Smooth muscle cell of the brain vasculature (primary cell): Measurements from ENCODE around the gene TRPM3.

Source experiments
- DNase-seq: peaks from one replicate; pipeline ENCODE4 v3.0.0-alpha.2; 2012; ENCODE audit warnings: low read depth, low spot score

The TRPM3 gene

GRCh38 chr9:70829591-70830265 is 291.7 kb downstream of the TRPM3 start:
- no peak for DNase-seq

DNA sequence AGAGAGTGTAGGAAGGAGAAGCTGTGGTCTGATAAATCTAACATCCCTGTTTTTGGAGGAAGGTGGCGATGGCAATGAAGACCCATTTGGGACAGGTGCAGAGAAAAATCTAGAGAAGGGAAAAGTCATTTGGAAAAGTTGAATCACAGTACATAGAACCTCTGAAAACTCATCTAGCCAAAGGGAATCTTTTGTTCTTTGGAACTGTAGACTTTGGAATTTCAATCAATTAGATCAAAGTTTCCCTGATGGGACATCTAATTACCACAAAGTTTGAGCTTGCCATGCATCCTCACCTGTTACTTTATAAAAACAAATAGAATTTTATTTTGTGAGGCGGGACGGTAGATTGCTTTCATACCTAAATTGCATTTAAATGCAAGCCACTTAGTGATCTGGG is 294.9 kb downstream of the TRPM3 start:
- no peak for DNase-seq

GRCh38 chr9:70823284-70823683 is 298.1 kb downstream of the TRPM3 start:
- no peak for DNase-seq

DNA sequence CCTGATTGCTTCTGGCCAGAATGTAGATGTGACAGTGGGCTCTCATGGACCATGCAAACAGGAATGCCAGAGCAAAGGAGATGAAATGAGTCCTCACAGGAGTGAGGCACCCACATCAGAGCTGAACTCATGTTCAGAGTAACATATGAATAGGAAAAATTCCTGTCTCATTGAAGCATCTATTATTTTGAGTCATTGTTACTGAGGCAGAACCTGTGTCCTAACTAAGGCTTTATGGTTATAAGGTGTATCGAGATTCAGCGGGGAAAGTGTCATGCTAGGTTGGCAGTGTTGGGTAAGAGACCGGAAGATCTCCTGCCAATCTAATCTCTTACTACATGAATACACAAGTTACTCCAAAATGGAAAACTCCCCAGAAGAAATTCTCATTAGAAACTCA is 304.1 kb downstream of the TRPM3 start:
- no peak for DNase-seq

DNA sequence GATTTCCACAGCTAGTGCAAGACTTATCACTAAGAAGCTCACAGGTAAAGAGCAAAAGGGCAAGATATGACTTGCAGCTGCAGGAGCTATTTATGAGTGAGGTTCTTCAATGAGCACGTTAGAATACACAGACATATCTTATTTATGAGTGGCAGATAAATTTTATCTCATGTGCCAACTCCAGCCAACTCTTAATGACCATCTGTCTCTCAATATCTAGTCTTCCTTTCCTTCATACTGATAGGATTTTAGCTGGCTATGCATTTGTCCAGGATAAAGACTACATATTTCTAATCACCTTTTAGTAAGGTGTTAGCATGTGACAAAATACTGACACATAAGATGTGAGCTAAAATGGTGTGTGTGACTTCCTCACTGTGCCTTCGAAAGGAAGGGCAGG is 304.5 kb downstream of the TRPM3 start:
- DNase-seq = no peak

DNA sequence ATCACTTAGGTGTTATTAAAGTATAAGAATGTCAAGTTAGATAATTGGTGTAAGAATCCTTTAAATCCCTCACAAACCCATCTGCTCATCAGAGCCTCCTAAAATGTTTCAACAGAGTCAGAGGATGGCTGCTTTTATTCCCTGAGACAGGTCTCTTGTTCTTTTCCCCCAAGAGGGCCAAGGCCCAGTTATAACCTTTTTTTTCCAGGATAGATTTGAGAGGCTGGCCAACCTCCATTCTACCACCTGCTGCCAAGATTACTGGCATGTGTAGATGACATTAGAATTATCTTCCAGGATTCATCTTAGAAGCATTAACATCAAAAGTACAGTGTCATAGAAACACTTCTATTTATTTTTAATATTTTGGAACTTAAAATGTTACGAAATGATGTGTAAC is 305.1 kb downstream of the TRPM3 start:
- DNase-seq = no peak

GRCh38 chr9:70814597-70814996 is 306.8 kb downstream of the TRPM3 start:
- DNase-seq = no peak

- no peak for DNase-seq
These were observed 308.3 kb downstream of the TRPM3 start for GRCh38 chr9:70813141-70813540.

- DNase-seq = no peak
These were observed 309.8 kb downstream of the TRPM3 start for GRCh38 chr9:70811638-70812037.

GRCh38 chr9:70806875-70807274 is 314.5 kb downstream of the TRPM3 start:
- no peak for DNase-seq

GRCh38 chr9:70805949-70806348 is 315.5 kb downstream of the TRPM3 start:
- DNase-seq = no peak

- DNase-seq = no peak
These were observed 318.5 kb downstream of the TRPM3 start for GRCh38 chr9:70802758-70803436.

- no peak for DNase-seq
These were observed 319.2 kb downstream of the TRPM3 start for GRCh38 chr9:70802206-70802605.

DNA sequence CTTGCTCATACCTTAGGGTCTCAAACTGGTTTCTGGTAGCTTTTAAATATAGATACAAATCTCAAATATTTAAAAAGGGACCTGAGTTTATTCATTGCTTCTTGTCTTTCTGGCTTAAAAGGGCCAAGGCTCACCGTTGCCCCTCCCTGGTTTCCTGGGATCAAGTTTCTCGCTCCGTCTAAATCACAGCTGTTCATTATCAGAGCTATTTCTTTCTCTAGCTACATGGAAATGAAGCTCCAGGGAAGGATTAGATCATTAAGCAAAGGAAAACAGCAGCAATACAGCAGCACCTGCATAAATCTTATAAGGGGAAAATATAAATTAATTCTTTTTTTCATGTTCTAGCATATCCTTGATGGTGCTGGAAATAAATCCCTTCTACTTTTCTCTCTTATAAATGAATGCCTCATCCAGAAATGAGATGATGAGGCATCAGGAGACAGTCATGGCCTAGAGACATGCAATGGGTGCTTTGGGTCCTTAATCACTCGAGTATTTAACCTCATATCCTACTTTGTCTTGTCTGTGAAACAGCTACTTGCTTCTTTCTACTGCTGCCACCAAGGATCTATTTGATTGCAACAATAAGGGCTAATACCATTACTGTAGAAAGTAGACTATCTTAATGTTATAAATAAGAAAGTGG is 320.1 kb downstream of the TRPM3 start:
- no peak for DNase-seq

- DNase-seq = no peak
These were observed 323.4 kb downstream of the TRPM3 start for GRCh38 chr9:70798018-70798417.

GRCh38 chr9:70795841-70796240 is 325.6 kb downstream of the TRPM3 start:
- no peak for DNase-seq

GRCh38 chr9:70792796-70793195 is 328.6 kb downstream of the TRPM3 start:
- no peak for DNase-seq

DNA sequence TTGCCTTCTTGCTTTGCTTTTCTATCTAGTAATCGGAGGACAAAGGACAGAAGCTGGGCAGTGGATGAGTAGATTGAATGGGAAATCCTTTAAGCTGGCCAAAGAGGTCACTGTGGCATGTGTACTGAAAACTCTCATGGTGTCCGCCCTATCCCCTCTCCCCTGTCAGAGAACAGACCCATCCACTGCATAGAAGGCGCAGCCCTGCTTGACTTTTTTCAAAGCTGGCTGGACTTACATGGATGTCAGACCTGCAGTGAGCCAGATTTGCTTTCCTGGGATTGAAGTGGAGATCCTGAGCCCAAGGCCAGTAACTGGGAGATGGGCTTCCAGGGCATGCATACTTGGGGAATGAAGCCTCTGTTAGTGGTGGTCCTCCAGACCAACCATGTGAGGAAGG is 329.5 kb downstream of the TRPM3 start:
- no peak for DNase-seq

- no peak for DNase-seq
These were observed 332.3 kb downstream of the TRPM3 start for GRCh38 chr9:70789086-70789485.

DNA sequence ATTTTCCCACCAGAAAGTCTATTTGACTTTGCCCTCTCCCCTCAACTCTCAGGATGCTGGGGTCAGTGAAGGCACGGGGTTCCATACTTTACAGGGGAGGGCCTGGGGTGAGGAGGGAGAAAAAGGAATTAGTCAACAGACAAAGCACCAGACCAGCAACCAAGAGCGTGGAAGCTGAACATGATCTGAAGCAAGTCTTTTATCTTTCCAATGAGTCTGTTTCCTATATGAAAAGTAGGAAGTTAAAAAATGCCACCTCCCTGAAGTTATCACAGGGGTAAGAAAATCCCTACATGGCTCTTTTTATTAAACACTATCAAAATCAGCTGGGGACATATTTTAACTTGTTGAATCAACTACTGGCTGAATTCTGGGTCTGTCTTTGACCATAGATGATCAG is 337.0 kb downstream of the TRPM3 start:
- no peak for DNase-seq

DNA sequence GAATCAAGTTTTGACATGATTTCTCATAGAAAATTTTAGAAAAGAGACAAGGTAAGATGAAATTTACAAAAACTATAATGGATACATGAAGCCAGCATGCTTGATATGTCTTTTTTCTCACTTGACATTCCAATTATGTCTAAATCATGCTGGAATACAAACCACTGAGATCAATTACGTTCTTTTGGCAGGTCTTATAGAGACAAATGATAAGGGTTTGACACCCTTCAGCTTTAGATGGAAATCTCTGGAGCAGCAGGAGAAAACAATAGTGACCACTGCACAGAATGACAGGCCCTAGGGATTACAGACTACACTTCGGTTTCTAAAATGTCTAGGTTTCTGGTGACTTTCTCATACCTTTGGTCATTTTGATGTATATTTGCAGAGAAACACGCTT is 342.9 kb downstream of the TRPM3 start:
- no peak for DNase-seq

DNA sequence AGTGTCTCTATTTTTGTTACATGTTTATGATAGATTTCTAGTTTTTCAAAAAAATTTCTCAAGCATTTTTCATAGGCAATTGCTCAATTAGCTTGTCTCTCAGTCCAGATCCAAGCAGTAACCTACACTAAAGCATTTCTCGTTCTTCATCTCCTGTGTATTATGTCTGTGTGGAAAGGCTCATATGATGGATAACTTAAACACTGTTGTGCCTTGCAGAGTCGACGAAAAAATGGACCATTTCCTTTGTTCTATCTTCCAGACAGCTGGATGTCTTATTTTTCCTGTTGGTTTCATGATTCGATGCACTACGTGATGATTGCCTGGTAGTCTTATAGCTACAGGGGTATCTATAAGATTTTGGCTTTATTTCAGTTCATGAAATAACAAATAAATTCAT is 347.8 kb downstream of the TRPM3 start:
- DNase-seq = no peak

DNA sequence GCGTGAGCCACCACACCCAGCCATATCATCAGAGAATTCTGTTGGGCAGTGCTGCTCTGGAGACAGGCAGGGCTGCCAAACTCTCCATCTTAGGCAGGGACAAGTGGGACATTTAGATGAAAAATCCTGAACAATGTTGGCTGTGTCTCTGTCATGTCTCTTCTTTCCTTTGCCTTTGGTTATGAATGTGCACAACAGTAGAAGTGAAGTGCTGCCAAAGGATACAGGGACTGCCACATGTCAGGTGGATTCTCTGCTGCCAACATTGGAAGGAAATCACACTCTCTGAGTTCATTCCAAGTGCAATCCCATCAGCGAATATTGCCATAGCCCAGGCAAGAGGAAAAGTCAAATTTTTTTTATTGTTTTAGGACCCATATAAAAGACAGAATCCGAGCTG is 348.8 kb downstream of the TRPM3 start:
- no peak for DNase-seq
